ENCODE data around the gene LOX.

Gene LOX

GRCh38 chr5:122076050-122076461 lies 2.0 kb downstream of the LOX start:
- Histone ChIP-seq H2AFZ (no peak overlapping the region), H3K27ac (no peak overlapping the region), H3K9me3 (ENCODE audit: control insufficient read depth, low read length) (no peaks in the 10 kb centered on the region), H3K4me3 (ENCODE audit: low read depth, low read length) (no peak overlapping the region), H3K79me2 (no peaks in the 10 kb centered on the region), H3K27me3 (ENCODE audit: control insufficient read depth, insufficient read depth, low read length) (no peaks in the 10 kb centered on the region), H3K4me1 (no peaks in the 10 kb centered on the region), H3K4me2 (ENCODE audit: low read length) (no peak overlapping the region), H3K36me3 (ENCODE audit: control insufficient read depth, insufficient read depth, low read length) (no peaks in the 10 kb centered on the region), H3K9ac (no peak overlapping the region)
- TF ChIP-seq CTCF (IDR thresholded peaks at IDR 0.05): no peak

GRCh38 chr5:122073864-122074263 lies 4.2 kb downstream of the LOX start:
- Histone ChIP-seq H3K9me3 (ENCODE audit: control insufficient read depth, low read length) (no peaks in the 10 kb centered on the region), H3K4me1 (no peaks in the 10 kb centered on the region), H3K27me3 (ENCODE audit: control insufficient read depth, insufficient read depth, low read length) (no peaks in the 10 kb centered on the region), H3K4me2 (ENCODE audit: low read length) (no peak overlapping the region), H3K4me3 (ENCODE audit: low read depth, low read length) (no peak overlapping the region), H3K79me2 (no peaks in the 10 kb centered on the region), H2AFZ (no peak overlapping the region), H3K36me3 (ENCODE audit: control insufficient read depth, insufficient read depth, low read length) (no peaks in the 10 kb centered on the region), H3K9ac (no peak overlapping the region), H3K27ac (no peak overlapping the region)
- no peak for TF ChIP-seq CTCF (IDR thresholded peaks at IDR 0.05)

DNA sequence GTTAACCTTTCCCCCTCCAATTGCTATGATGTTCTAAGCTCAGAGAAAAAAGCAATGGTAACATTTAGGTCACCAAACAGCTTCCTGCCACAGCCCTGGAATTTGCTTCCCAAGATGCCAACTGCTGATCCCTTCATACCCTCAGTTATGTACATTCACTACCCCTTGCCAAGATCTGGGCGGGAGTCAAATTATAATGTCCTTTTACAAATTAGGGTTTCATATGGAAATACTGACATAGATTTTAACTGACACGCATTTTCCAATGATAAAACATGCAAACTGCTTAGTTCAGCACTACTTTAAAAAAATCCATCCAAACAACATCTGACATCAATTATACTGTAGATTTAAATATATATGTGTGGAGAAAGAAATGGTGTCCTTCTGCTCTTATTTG lies 5.0 kb downstream of the LOX start:
- H3K4me2 ChIP-seq (ENCODE audit: low read length): no peak overlapping the region
- H3K9ac ChIP-seq: no peak overlapping the region
- H3K4me1 ChIP-seq: no peaks in the 10 kb centered on the region
- no peaks in the 10 kb centered on the region for H3K9me3 ChIP-seq (ENCODE audit: control insufficient read depth, low read length)
- no peak for TF ChIP-seq CTCF (IDR thresholded peaks at IDR 0.05)
- H3K27me3 ChIP-seq (ENCODE audit: control insufficient read depth, insufficient read depth, low read length): no peaks in the 10 kb centered on the region
- no peak overlapping the region for H2AFZ ChIP-seq
- H3K27ac ChIP-seq: no peak overlapping the region
- H3K79me2 ChIP-seq: no peaks in the 10 kb centered on the region
- no peaks in the 10 kb centered on the region for H3K36me3 ChIP-seq (ENCODE audit: control insufficient read depth, insufficient read depth, low read length)
- H3K4me3 ChIP-seq (ENCODE audit: low read depth, low read length): no peak overlapping the region

GRCh38 chr5:122067390-122067789 lies 10.7 kb downstream of the LOX start:
- no peak overlapping the region for H3K4me3 ChIP-seq (ENCODE audit: low read depth, low read length)
- H3K4me1 ChIP-seq: no peaks in the 10 kb centered on the region
- H3K4me2 ChIP-seq (ENCODE audit: low read length): no peak overlapping the region
- no peaks in the 10 kb centered on the region for H3K79me2 ChIP-seq
- no peaks in the 10 kb centered on the region for H3K9me3 ChIP-seq (ENCODE audit: control insufficient read depth, low read length)
- no peak overlapping the region for H3K9ac ChIP-seq
- no peak overlapping the region for H2AFZ ChIP-seq
- H3K27me3 ChIP-seq (ENCODE audit: control insufficient read depth, insufficient read depth, low read length): no peaks in the 10 kb centered on the region
- H3K36me3 ChIP-seq (ENCODE audit: control insufficient read depth, insufficient read depth, low read length): no peaks in the 10 kb centered on the region
- no peak for TF ChIP-seq CTCF (IDR thresholded peaks at IDR 0.05)
- H3K27ac ChIP-seq: no peak overlapping the region

DNA sequence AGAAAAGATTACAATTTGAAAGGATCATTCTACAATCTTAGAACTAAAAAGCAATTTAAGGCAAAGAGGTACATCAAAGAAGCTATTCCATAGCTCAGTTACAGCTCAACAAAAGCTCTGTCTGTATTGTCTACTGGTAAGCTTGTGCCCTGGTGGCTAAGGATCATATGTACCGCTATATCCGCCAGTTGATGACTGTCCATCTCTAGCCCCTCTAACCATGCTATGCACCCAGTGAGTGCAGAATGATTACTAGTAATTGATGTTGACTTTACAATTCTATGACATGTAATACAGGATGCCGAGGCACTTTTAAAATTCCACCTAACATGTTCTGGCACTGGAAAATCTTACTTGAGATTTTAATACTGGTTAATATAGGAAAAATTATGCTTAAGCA lies 13.1 kb downstream of the LOX start:
- Histone ChIP-seq H3K27ac (no peak overlapping the region), H3K9ac (no peak overlapping the region), H3K36me3 (ENCODE audit: control insufficient read depth, insufficient read depth, low read length) (no peaks in the 10 kb centered on the region)

More for the DNA sequence above, 13.1 kb downstream of the LOX start:
- H3K4me2 ChIP-seq (ENCODE audit: low read length): no peak overlapping the region
- no peak overlapping the region for H2AFZ ChIP-seq
- no peak overlapping the region for H3K4me3 ChIP-seq (ENCODE audit: low read depth, low read length)
- H3K79me2 ChIP-seq: no peaks in the 10 kb centered on the region
- no peaks in the 10 kb centered on the region for H3K4me1 ChIP-seq
- TF ChIP-seq CTCF (IDR thresholded peaks at IDR 0.05): no peak
- no peaks in the 10 kb centered on the region for H3K9me3 ChIP-seq (ENCODE audit: control insufficient read depth, low read length)
- H3K27me3 ChIP-seq (ENCODE audit: control insufficient read depth, insufficient read depth, low read length): no peaks in the 10 kb centered on the region

All from parathyroid adenoma (tissue), 2 donors.